HepG2 (cell line): Measurements from ENCODE around the gene NEBL. TPM values are rescaled to one million over a fixed set of nuclear protein-coding genes. Genes with fewer than 3 reads are reported as not detected.

Source experiments
- ATAC-seq: fragments of 200-7000 bp; cut with Tn5 transposase; 3 replicates; pipeline ENCODE4 v1.9.1; 2020; ENCODE audit warnings: mild to moderate bottlenecking, moderate library complexity
- BruUV-seq: library from RNA; stranded (reverse); fragments of 400-500 nt; replicated peaks from 2 replicates; lab custom pipeline; 2021; lab: Mats Ljungman, UMichigan
- CTCF ChIA-PET: fragments of 300-600 bp; formaldehyde crosslinking; extraction: SDS; loops from one replicate; lab custom pipeline; 2021; ENCODE audit warnings: low total read pairs, inconsistent platforms, low intra/inter-chr PET ratio; lab: Yijun Ruan, JAX
- POLR2A ChIA-PET: fragments of 350-600 bp; sonication (Branson Sonifier 250); formaldehyde crosslinking; loops from one replicate; lab custom pipeline; 2020; ENCODE audit warnings: antibody characterized with exemption, inconsistent platforms; lab: Yijun Ruan, JAX
- DNase-seq: peaks from one replicate; pipeline ENCODE4 v3.0.0-alpha.2; 2015; ENCODE audit warnings: low spot score
- FAIRE-seq: peaks from 3 replicates; lab custom pipeline; 2011; peaks lifted over from hg19 to GRCh38; lab: Jason Lieb, UNC
- H2AFZ ChIP-seq: one replicate; pipeline ENCODE4 v1.6.1; 2011; ENCODE audit warnings: low read length, inconsistent platforms
- H3K27ac ChIP-seq: fragments of 300-600 bp; 3 replicates; pipeline ENCODE4 v1.8.0; 2011; ENCODE audit warnings: mixed run types, mild to moderate bottlenecking, mixed read lengths, low read length, inconsistent platforms; ENCODE audit not compliant: insufficient read depth; ENCODE audit errors: extremely low read length
- H3K27me3 ChIP-seq, 2 experiments: fragments of 200-600 bp in 1 of 2; 2 replicates in 1 of 2; 3 replicates in 1 of 2; pipeline versions ENCODE4 v1.6.0 to v1.8.0; 2011; ENCODE audit warnings: low read length in 2 of 2, mild to moderate bottlenecking in 2 of 2, moderate library complexity in 2 of 2, inconsistent platforms in 1 of 2; ENCODE audit not compliant: insufficient read depth in 2 of 2, control insufficient read depth in 1 of 2
- H3K36me3 ChIP-seq, 2 experiments: fragments of 200-600 bp in 1 of 2; replicated peaks in 1 of 2; 2 replicates in 1 of 2; 3 replicates in 1 of 2; pipeline versions ENCODE4 v1.5.1 to v1.8.0; 2011; ENCODE audit warnings: low read length in 2 of 2, inconsistent platforms in 1 of 2; ENCODE audit not compliant: insufficient read depth in 2 of 2, control insufficient read depth in 1 of 2
- H3K4me1 ChIP-seq: 2 replicates; pipeline ENCODE4 v1.5.1; 2012; ENCODE audit warnings: low read length, inconsistent platforms; ENCODE audit not compliant: insufficient read depth
- H3K4me2 ChIP-seq: 2 replicates; pipeline ENCODE4 v1.6.0; 2011; ENCODE audit warnings: low read depth, low read length, inconsistent platforms
- H3K4me3 ChIP-seq, 3 experiments: fragments of 200-600 bp in 1 of 3; sonication (generic), shearing (Covaris generic) in 1 of 3; replicated peaks in 1 of 3; 2 replicates each; pipeline ENCODE4 v1.5.1; 2011 to 2016; ENCODE audit warnings: low read length in 3 of 3, inconsistent platforms in 2 of 3, low read depth in 2 of 3, mild to moderate bottlenecking in 2 of 3, control low read depth in 1 of 3, mixed read lengths in 1 of 3; ENCODE audit not compliant: insufficient read depth in 1 of 3
- H3K79me2 ChIP-seq: one replicate; pipeline ENCODE4 v1.6.1; 2011; ENCODE audit warnings: low read length, inconsistent platforms; ENCODE audit not compliant: insufficient read depth
- H3K9ac ChIP-seq: 2 replicates; pipeline ENCODE4 v1.6.0; 2011; ENCODE audit warnings: mild to moderate bottlenecking, low read depth, low read length, inconsistent platforms; ENCODE audit not compliant: insufficient read depth
- H3K9me3 ChIP-seq: 2 replicates; pipeline ENCODE4 v1.5.1; 2012; ENCODE audit warnings: mild to moderate bottlenecking, low read length
- H4K20me1 ChIP-seq: 2 replicates; pipeline ENCODE4 v1.6.0; 2011; ENCODE audit warnings: inconsistent platforms, mild to moderate bottlenecking, low read length, moderate library complexity; ENCODE audit not compliant: insufficient read depth
- ADNP ChIP-seq: sonication (generic); formaldehyde crosslinking; IDR thresholded peaks from 2 replicates; pipeline ENCODE4 v1.4.0; 2020; ENCODE audit warnings: missing genetic modification reagents
- CCAR2 ChIP-seq: fragments of 200-400 bp; formaldehyde crosslinking; optimal IDR thresholded peaks from 2 replicates; pipeline ENCODE3; 2018; ENCODE audit warnings: low read depth, mild to moderate bottlenecking, low read length, moderate library complexity
- CCDC6 ChIP-seq: sonication (generic); formaldehyde crosslinking; IDR thresholded peaks from 2 replicates; pipeline ENCODE4 v1.8.1; 2022; ENCODE audit warnings: mild to moderate bottlenecking, missing genetic modification reagents, moderate library complexity
- FOXO1 ChIP-seq: sonication (generic); formaldehyde crosslinking; IDR thresholded peaks from 2 replicates; pipeline ENCODE4 v1.4.0; 2020; ENCODE audit warnings: missing genetic modification reagents
- JUNB ChIP-seq: sonication (generic); formaldehyde crosslinking; IDR thresholded peaks from 2 replicates; pipeline ENCODE4 v1.8.0; 2022; ENCODE audit warnings: missing genetic modification reagents, mild to moderate bottlenecking, borderline replicate concordance
- MIER2 ChIP-seq: IDR thresholded peaks from 2 replicates; pipeline ENCODE4 v1.6.1; 2016; ENCODE audit warnings: missing biosample characterization, missing genetic modification reagents
- SMYD3 ChIP-seq: sonication (generic); formaldehyde crosslinking; IDR thresholded peaks from 2 replicates; pipeline ENCODE4 v1.8.1; 2023; ENCODE audit warnings: mild to moderate bottlenecking, missing genetic modification reagents
- SYNCRIP ChIP-seq: fragments of 200-400 bp; formaldehyde crosslinking; IDR thresholded peaks from 2 replicates; pipeline ENCODE4 v1.6.1; 2018; ENCODE audit warnings: mild to moderate bottlenecking, low read depth, low read length; ENCODE audit not compliant: insufficient read depth
- TBL1XR1 ChIP-seq: fragments of 150-350 bp; IDR thresholded peaks from 2 replicates; pipeline ENCODE4 v1.6.1; 2014; ENCODE audit warnings: borderline replicate concordance, low read length; ENCODE audit not compliant: partially characterized antibody
- ZNF136 ChIP-seq: sonication (generic); formaldehyde crosslinking; IDR thresholded peaks from 2 replicates; pipeline ENCODE4 v1.8.1; 2022; ENCODE audit warnings: low read depth, mild to moderate bottlenecking, moderate library complexity, missing genetic modification reagents
- ZNF160 ChIP-seq: sonication (generic); formaldehyde crosslinking; IDR thresholded peaks from 2 replicates; pipeline ENCODE4 v1.8.0; 2022; ENCODE audit warnings: mild to moderate bottlenecking, inconsistent platforms, missing genetic modification reagents
- ZNF230 ChIP-seq: sonication (generic); formaldehyde crosslinking; IDR thresholded peaks from 2 replicates; pipeline ENCODE4 v1.4.0; 2020; ENCODE audit warnings: mild to moderate bottlenecking, missing genetic modification reagents
- ZNF256 ChIP-seq: sonication (generic); formaldehyde crosslinking; conservative IDR thresholded peaks from 2 replicates; pipeline ENCODE4 v1.4.0; 2020; ENCODE audit warnings: missing genetic modification reagents
- ZNF580 ChIP-seq: IDR thresholded peaks from 2 replicates; pipeline ENCODE4 v1.6.1; 2016; ENCODE audit warnings: low read depth, borderline replicate concordance
- ZNF720 ChIP-seq: sonication (generic); formaldehyde crosslinking; IDR thresholded peaks from 2 replicates; pipeline ENCODE4 v1.4.0; 2020; ENCODE audit warnings: missing genetic modification reagents
- ZNF724P ChIP-seq: sonication (generic); formaldehyde crosslinking; IDR thresholded peaks from 2 replicates; pipeline ENCODE4 v1.8.0; 2022; ENCODE audit warnings: missing genetic modification reagents, borderline replicate concordance
- ZSCAN29 ChIP-seq: sonication (generic); formaldehyde crosslinking; conservative IDR thresholded peaks from 2 replicates; pipeline ENCODE4 v1.4.0; 2020; ENCODE audit warnings: mild to moderate bottlenecking, missing genetic modification reagents
- WGBS: methylation state at CpG from one replicate; pipeline ENCODE4 v1.1.6; 2017; ENCODE audit warnings: low lambda C conversion rate; 5-methylcytosine and 5-hydroxymethylcytosine counted together
- in situ Hi-C: cut with HindIII; loops from 2 replicates; pipeline ENCODE4 v1.10.0; 2017; ENCODE audit warnings: low pct_unique_long_range_greater_than_20kb; ENCODE audit not compliant: extremely low pct_ligation_motif_present
- intact Hi-C: fragments of 100-400 bp; cut with micrococcal nuclease; formaldehyde crosslinking; loops from one replicate; pipeline ENCODE4 v1.10.0; 2022; ENCODE audit not compliant: unreplicated experiment
- polyA plus RNA-seq, 8 experiments: library from polyadenylated mRNA; depleted of rRNA in 3 of 8; stranded (reverse) in 7 of 8; unstranded in 1 of 8; fragments of >200 nt; fragmentation: Illumina TruSeq in 4 of 8; extraction: Trizol in 4 of 8; gene quantifications; 2 replicates each; pipeline versions ENCODE4 v1.2.1 to v1.2.3, GENCODE V29; 2011 to 2016; ENCODE audit warnings: low read depth in 4 of 8, missing spikeins in 1 of 8, mixed read lengths in 1 of 8; ENCODE audit not compliant: insufficient read depth in 1 of 8
- total RNA-seq, 5 experiments: library from RNA; depleted of rRNA; stranded (reverse); fragments of >200 nt; fragmentation: Illumina TruSeq; extraction: Trizol; gene quantifications; 2 replicates each; pipeline ENCODE4 v1.2.3, GENCODE V29; 2016; ENCODE audit warnings: low read depth in 1 of 5

Gene NEBL
- total and polyA plus RNA-seq, 2 of the 13 experiments (the other 11 are each of a cell fraction or from before 2014, with no cell fraction given), result not detected

- Histone ChIP-seq H2AFZ (no peak overlapping the region), H4K20me1 (no peaks in the 10 kb centered on the region), H3K4me2 (no peak overlapping the region), H3K9me3 (no peaks in the 10 kb centered on the region), H3K79me2 (no peaks in the 10 kb centered on the region), H3K9ac (no peak overlapping the region), H3K27ac (no peak overlapping the region), H3K27me3 (peaks cover 0 to 9% of the 10 kb centered on the region in 2 experiments; a peak in 2 of 5 replicates), H3K4me3 (no peak overlapping the region), H3K36me3 (no peaks in the 10 kb centered on the region), H3K4me1 (no peaks in the 10 kb centered on the region)
- DNase-seq, result no peak
- BruUV-seq, result no TSS peak
- FAIRE-seq, result no peak
- 7% methylated on average over 2 of the region's 2 CpGs for WGBS
- no peak for ATAC-seq
- intact Hi-C loops, result no loop called here
- CTCF ChIA-PET, result no interaction called here
- in situ Hi-C loops, result no loop called here
- POLR2A ChIA-PET, result no interaction called here
- TF ChIP-seq ZNF230 (CRISPR knock-in tag) (no peak), CCDC6 (CRISPR knock-in tag) (no peak), ZSCAN29 (CRISPR knock-in tag) (no peak), JUNB (CRISPR knock-in tag) (no peak), SYNCRIP (no peak), ADNP (CRISPR knock-in tag) (no peak), ZNF724P (CRISPR knock-in tag) (no peak), ZNF136 (CRISPR knock-in tag) (no peak), ZNF256 (CRISPR knock-in tag) (no peak), SMYD3 (CRISPR knock-in tag) (no peak), FOXO1 (no peak), ZNF580 (CRISPR knock-in tag) (no peak), ZNF160 (CRISPR knock-in tag) (no peak), ZNF720 (no peak), MIER2 (CRISPR knock-in tag) (no peak), TBL1XR1 (no peak), CCAR2 (no peak)
Observed at GRCh38 chr10:20927456-20927855, 30.3 kb upstream of the NEBL start.
